Ascending aorta (tissue), 2 donors: ENCODE data around the gene LCOR. TPM values are rescaled to one million over a fixed set of nuclear protein-coding genes. Genes with fewer than 3 reads are reported as not detected.

ENCODE experiments used
- DNase-seq, 2 donors: peaks; one replicate each; pipeline ENCODE4 v3.0.0-alpha.2; 2019; ENCODE audit warnings: low spot score in 2 of 2
- H3K27ac ChIP-seq, 2 donors: fragments of 200-600 bp; sonication (generic); one replicate each; pipeline ENCODE4 v1.5.1; 2016 to 2017; ENCODE audit warnings: mild to moderate bottlenecking in 1 of 2
- H3K27me3 ChIP-seq: fragments of 200-600 bp; sonication (generic); one replicate; pipeline ENCODE4 v1.5.1; 2017
- H3K36me3 ChIP-seq, 2 donors: fragments of 200-600 bp; sonication (generic); one replicate each; pipeline ENCODE4 v1.5.1; 2016
- H3K4me1 ChIP-seq, 2 donors: fragments of 200-600 bp; sonication (generic); one replicate each; pipeline ENCODE4 v1.5.1; 2016 to 2017; ENCODE audit warnings: mild to moderate bottlenecking in 1 of 2
- H3K4me3 ChIP-seq, 2 donors: fragments of 200-600 bp; sonication (generic); one replicate each; pipeline ENCODE4 v1.5.1; 2016 to 2017; ENCODE audit warnings: mild to moderate bottlenecking in 1 of 2
- H3K9me3 ChIP-seq, 2 donors: fragments of 200-600 bp; sonication (generic); one replicate each; pipeline ENCODE4 v1.5.1; 2016
- CTCF ChIP-seq, 3 experiments: fragments of 200-600 bp in 2 of 3; fragments of 450-650 bp in 1 of 3; sonication (generic) in 2 of 3; IDR thresholded peaks; one replicate each; pipeline ENCODE4 v1.5.1; 2016 to 2019; ENCODE audit warnings: antibody characterized with exemption in 3 of 3, mild to moderate bottlenecking in 1 of 3, moderate library complexity in 1 of 3
- intact Hi-C: fragments of 100-400 bp; cut with DNase I; formaldehyde crosslinking; loops from one replicate; pipeline ENCODE4 v1.15.1; 2023
- total RNA-seq: library from RNA; depleted of rRNA; stranded (reverse); fragments of >200 nt; gene quantifications from one replicate; pipeline ENCODE4 v1.1.0, GENCODE V29; 2016

LCOR gene
- total RNA-seq, 1 donor from 2014 or later: 7.5 TPM

- Histone ChIP-seq H3K4me3 (no peak overlapping the region), H3K4me1 (no peaks in the 10 kb centered on the region), H3K36me3 (peaks cover 9 to 15% of the 10 kb centered on the region in 2 donors), H3K27me3 (no peaks in the 10 kb centered on the region), H3K9me3 (no peaks in the 10 kb centered on the region), H3K27ac (no peak overlapping the region)
- no peak for DNase-seq
- intact Hi-C loops: no loop called here
- no peak for TF ChIP-seq CTCF (IDR thresholded peaks at IDR 0.05)
These were observed 117.1 kb downstream of the LCOR start for GRCh38 chr10:96949039-96949683.

DNA sequence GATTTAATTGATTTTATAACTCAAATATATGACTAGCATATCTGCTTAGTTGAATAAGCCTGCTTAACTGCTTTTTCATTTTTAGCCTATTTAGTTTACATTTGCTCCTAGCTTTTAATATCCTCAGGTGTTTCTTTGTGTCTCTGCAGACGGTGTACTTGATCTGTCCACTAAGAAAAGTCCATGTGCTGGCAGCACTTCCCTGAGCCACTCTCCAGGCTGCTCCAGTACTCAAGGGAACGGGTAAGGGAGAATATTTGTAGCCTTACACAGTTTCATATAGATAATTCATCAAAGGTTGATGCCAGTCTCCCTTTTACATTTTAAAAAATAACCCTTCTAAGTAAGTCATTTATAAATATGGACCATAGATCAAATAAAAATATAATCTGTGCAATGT lies 119.9 kb downstream of the LCOR start:
- H3K27me3 ChIP-seq: no peaks in the 10 kb centered on the region
- no peak for DNase-seq
- intact Hi-C loops: no loop called here
- no peak overlapping the region for H3K27ac ChIP-seq
- H3K36me3 ChIP-seq: peaks cover 14 to 35% of the 10 kb centered on the region in 2 donors
- no peaks in the 10 kb centered on the region for H3K4me1 ChIP-seq
- H3K9me3 ChIP-seq: no peaks in the 10 kb centered on the region
- H3K4me3 ChIP-seq: no peak overlapping the region
- TF ChIP-seq CTCF (IDR thresholded peaks at IDR 0.05): no peak

- intact Hi-C loops: no loop called here
- DNase-seq: no peak
- Histone ChIP-seq H3K36me3 (peaks cover 14 to 35% of the 10 kb centered on the region in 2 donors), H3K27ac (no peak overlapping the region), H3K4me3 (no peak overlapping the region), H3K9me3 (no peaks in the 10 kb centered on the region), H3K4me1 (no peaks in the 10 kb centered on the region), H3K27me3 (no peaks in the 10 kb centered on the region)
- TF ChIP-seq CTCF (IDR thresholded peaks at IDR 0.05): no peak
These were observed 123.7 kb downstream of the LCOR start for GRCh38 chr10:96955794-96956193.

DNA sequence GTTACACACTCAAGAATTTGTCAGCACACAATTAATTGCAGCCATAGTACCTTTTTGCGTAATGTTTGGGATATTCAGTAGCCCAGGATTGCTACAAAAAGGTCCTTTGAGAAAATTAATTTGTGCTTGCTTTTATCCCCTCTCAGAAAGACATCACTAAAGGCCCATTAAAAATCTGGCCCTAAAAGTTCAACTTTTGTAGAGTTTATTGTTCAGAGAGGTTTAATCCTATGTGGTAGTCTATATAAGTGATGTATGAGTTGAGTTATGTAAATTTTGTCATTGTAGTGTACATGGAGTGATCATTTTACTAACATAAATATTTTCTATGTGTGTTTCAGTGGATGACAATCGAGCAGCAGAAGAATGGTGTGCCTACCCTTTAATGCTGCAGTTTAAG lies 126.0 kb downstream of the LCOR start:
- Histone ChIP-seq H3K27me3 (no peaks in the 10 kb centered on the region), H3K27ac (no peak overlapping the region), H3K9me3 (no peaks in the 10 kb centered on the region), H3K36me3 (peaks cover 13 to 25% of the 10 kb centered on the region in 2 donors), H3K4me1 (no peaks in the 10 kb centered on the region), H3K4me3 (no peak overlapping the region)
- no peak for DNase-seq
- intact Hi-C loops: no loop called here
- TF ChIP-seq CTCF (IDR thresholded peaks at IDR 0.05): no peak

GRCh38 chr10:96959733-96960132 lies 127.6 kb downstream of the LCOR start:
- H3K4me1 ChIP-seq: no peaks in the 10 kb centered on the region
- TF ChIP-seq CTCF (IDR thresholded peaks at IDR 0.05): no peak
- peaks cover 7 to 18% of the 10 kb centered on the region in 2 donors for H3K36me3 ChIP-seq
- intact Hi-C loops: no loop called here
- H3K9me3 ChIP-seq: no peaks in the 10 kb centered on the region
- no peaks in the 10 kb centered on the region for H3K27me3 ChIP-seq
- no peak overlapping the region for H3K4me3 ChIP-seq
- no peak overlapping the region for H3K27ac ChIP-seq
- no peak for DNase-seq

DNA sequence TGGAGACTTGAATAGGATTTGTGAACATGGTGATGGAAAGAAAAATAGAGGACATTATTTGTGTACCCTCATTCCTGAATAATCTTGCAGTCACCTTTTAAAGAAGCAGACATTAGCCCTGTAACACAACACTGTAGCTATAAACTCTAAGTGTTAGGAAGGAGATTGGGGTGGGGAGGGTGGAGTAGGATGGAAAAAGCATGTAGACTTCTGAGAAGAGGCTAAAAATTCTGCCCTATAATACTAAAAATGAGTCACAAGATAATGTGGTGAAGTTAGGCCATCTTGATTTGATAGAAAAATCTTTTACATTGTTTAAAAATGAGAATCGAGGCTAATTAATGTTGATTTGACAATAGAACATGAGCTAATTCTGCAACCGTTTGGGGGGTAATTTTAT lies 128.8 kb downstream of the LCOR start:
- H3K27me3 ChIP-seq: no peaks in the 10 kb centered on the region

More for the DNA sequence above, 128.8 kb downstream of the LCOR start:
- intact Hi-C loops: no loop called here
- Histone ChIP-seq H3K4me1 (no peaks in the 10 kb centered on the region), H3K9me3 (no peaks in the 10 kb centered on the region), H3K36me3 (peaks cover 0 to 6% of the 10 kb centered on the region in 2 donors), H3K27ac (no peak overlapping the region), H3K4me3 (no peak overlapping the region)
- no peak for DNase-seq
- no peak for TF ChIP-seq CTCF (IDR thresholded peaks at IDR 0.05)
